Central memory CD8-positive, alpha-beta T cell (primary cell): ENCODE results near the gene LMAN2L.

Experiments used
- ATAC-seq: fragments of 150-1000 bp; cut with Tn5 transposase; replicated peaks from 2 replicates; pipeline ENCODE4 v1.10.0; 2022; ENCODE audit warnings: mild to moderate bottlenecking, moderate FRiP score, moderate number of reproducible peaks; ENCODE audit not compliant: poor library complexity, severe bottlenecking; ENCODE audit errors: extremely low read depth
- DNase-seq, 2 donors: peaks; one replicate each; pipeline ENCODE4 v3.0.0; 2021; ENCODE audit warnings: low spot score in 2 of 2
- H3K27ac Mint-ChIP-seq: one replicate; pipeline ENCODE4 v1.8.0; 2022; ENCODE audit warnings: low read depth, mild to moderate bottlenecking, moderate library complexity, mixed read lengths
- H3K27me3 Mint-ChIP-seq: one replicate; pipeline ENCODE4 v1.8.0; 2022; ENCODE audit warnings: mixed read lengths
- H3K36me3 Mint-ChIP-seq: one replicate; pipeline ENCODE4 v1.8.0; 2022; ENCODE audit warnings: mild to moderate bottlenecking, moderate library complexity, mixed read lengths; ENCODE audit not compliant: insufficient read depth
- H3K4me1 Mint-ChIP-seq: one replicate; pipeline ENCODE4 v1.8.0; 2022; ENCODE audit warnings: mixed read lengths
- H3K4me3 Mint-ChIP-seq: one replicate; pipeline ENCODE4 v1.8.0; 2022; ENCODE audit warnings: mild to moderate bottlenecking, moderate library complexity, mixed read lengths
- H3K9me3 Mint-ChIP-seq: one replicate; pipeline ENCODE4 v1.8.0; 2022; ENCODE audit warnings: mixed read lengths

LMAN2L gene

GRCh38 chr2:96768083-96768561 lies 28.3 kb upstream of the LMAN2L start:
- Mint-ChIP-seq H3K9me3 (no peaks in the 10 kb centered on the region), H3K36me3 (peaks cover 1% of the 10 kb centered on the region), H3K4me1 (peaks cover 51% of the 10 kb centered on the region), H3K4me3 (no peak overlapping the region), H3K27ac (no peak overlapping the region), H3K27me3 (no peaks in the 10 kb centered on the region)
- ATAC-seq (no peak), DNase-seq (no peak)

GRCh38 chr2:96767135-96767871 lies 27.4 kb upstream of the LMAN2L start:
- Mint-ChIP-seq H3K4me3 (no peak overlapping the region), H3K27me3 (no peaks in the 10 kb centered on the region), H3K27ac (peak overlapping the region; percentile 19), H3K9me3 (no peaks in the 10 kb centered on the region), H3K4me1 (peaks cover 51% of the 10 kb centered on the region), H3K36me3 (peaks cover 1% of the 10 kb centered on the region)
- DNase-seq (no peak), ATAC-seq (no peak)

- Mint-ChIP-seq H3K4me3 (peak overlapping the region; percentile 82), H3K4me1 (peaks cover 70% of the 10 kb centered on the region), H3K9me3 (no peaks in the 10 kb centered on the region), H3K27ac (no peak overlapping the region), H3K27me3 (no peaks in the 10 kb centered on the region), H3K36me3 (peaks cover 1% of the 10 kb centered on the region)
- ATAC-seq: no peak
- no peak for DNase-seq
Measured at GRCh38 chr2:96764253-96764637, 24.4 kb upstream of the LMAN2L start.

- no peaks in the 10 kb centered on the region for H3K27me3 Mint-ChIP-seq
- peak overlapping the region; percentile 82 for H3K4me3 Mint-ChIP-seq
- no peak for DNase-seq
- no peak for ATAC-seq
- H3K27ac Mint-ChIP-seq: peak overlapping the region; percentile 3
- H3K9me3 Mint-ChIP-seq: no peaks in the 10 kb centered on the region
- H3K36me3 Mint-ChIP-seq: peaks cover 1% of the 10 kb centered on the region
- peaks cover 75% of the 10 kb centered on the region for H3K4me1 Mint-ChIP-seq
Measured at GRCh38 chr2:96763511-96764252, 23.8 kb upstream of the LMAN2L start.

GRCh38 chr2:96762529-96763311 lies 22.9 kb upstream of the LMAN2L start:
- Mint-ChIP-seq H3K27me3 (no peaks in the 10 kb centered on the region), H3K9me3 (no peaks in the 10 kb centered on the region), H3K36me3 (peaks cover 1% of the 10 kb centered on the region), H3K27ac (peak overlapping the region; percentile 3), H3K4me1 (peaks cover 68% of the 10 kb centered on the region), H3K4me3 (peak overlapping the region; percentile 82)
- ATAC-seq (no peak), DNase-seq (no peak)

- Mint-ChIP-seq H3K4me1 (peaks cover 57% of the 10 kb centered on the region), H3K27ac (peak overlapping the region; percentile 59)
- no peak for DNase-seq
Measured at GRCh38 chr2:96760986-96761832, 21.3 kb upstream of the LMAN2L start.

GRCh38 chr2:96760036-96760985 lies 20.4 kb upstream of the LMAN2L start, which contains the start of gene CNNM4:
TSS of gene CNNM4 (plus strand) at chr2:96760902. CDS start at chr2:96761000, 98 bp downstream.
- ATAC-seq (peak; percentile 97), DNase-seq (peak; percentile 75 to 82)
- H3K4me3 Mint-ChIP-seq: peak within 1 kb of the TSS; percentile 82
- peaks cover 3% of the 10 kb centered on the region for H3K36me3 Mint-ChIP-seq
- peaks cover 56% of the 10 kb centered on the region for H3K4me1 Mint-ChIP-seq
- H3K9me3 Mint-ChIP-seq: no peaks in the 10 kb centered on the region
- no peaks in the 10 kb centered on the region for H3K27me3 Mint-ChIP-seq
- peak within 1 kb of the TSS; percentile 76 for H3K27ac Mint-ChIP-seq

More at GRCh38 chr2:96760986-96761832, 21.3 kb upstream of the LMAN2L start:
- peak; percentile 73 for ATAC-seq
- Mint-ChIP-seq H3K9me3 (no peaks in the 10 kb centered on the region), H3K36me3 (no peaks in the 10 kb centered on the region), H3K4me3 (peak overlapping the region; percentile 82), H3K27me3 (no peaks in the 10 kb centered on the region)

GRCh38 chr2:96759548-96759947 lies 19.7 kb upstream of the LMAN2L start:
- Mint-ChIP-seq H3K4me1 (peaks cover 55% of the 10 kb centered on the region), H3K4me3 (peak overlapping the region; percentile 82), H3K27me3 (no peaks in the 10 kb centered on the region), H3K9me3 (no peaks in the 10 kb centered on the region), H3K36me3 (peaks cover 3% of the 10 kb centered on the region), H3K27ac (peak overlapping the region; percentile 76)
- ATAC-seq (no peak), DNase-seq (no peak)

- no peak for ATAC-seq
- Mint-ChIP-seq H3K4me1 (peaks cover 49% of the 10 kb centered on the region), H3K9me3 (no peaks in the 10 kb centered on the region), H3K27ac (peak overlapping the region; percentile 76), H3K4me3 (no peak overlapping the region), H3K36me3 (peaks cover 3% of the 10 kb centered on the region), H3K27me3 (no peaks in the 10 kb centered on the region)
- DNase-seq: no peak
Measured at GRCh38 chr2:96758987-96759386, 19.1 kb upstream of the LMAN2L start.

GRCh38 chr2:96757477-96757860 lies 17.6 kb upstream of the LMAN2L start:
- no peak overlapping the region for H3K4me3 Mint-ChIP-seq

More at GRCh38 chr2:96757477-96757860, 17.6 kb upstream of the LMAN2L start:
- peaks cover 34% of the 10 kb centered on the region for H3K4me1 Mint-ChIP-seq
- DNase-seq (no peak), ATAC-seq (no peak)
- no peak overlapping the region for H3K27ac Mint-ChIP-seq
- no peaks in the 10 kb centered on the region for H3K9me3 Mint-ChIP-seq
- no peaks in the 10 kb centered on the region for H3K27me3 Mint-ChIP-seq
- H3K36me3 Mint-ChIP-seq: peaks cover 3% of the 10 kb centered on the region
